ENCODE data around the gene DLGAP1.
A peak's percentile ranks its signal among the peaks of the same experiment; 100 is the strongest.
"Not testable (repeated sequence)": the region's sequence is repeated elsewhere in the genome, so short reads cannot be mapped to it uniquely, and the experiment has no call there.

Gene DLGAP1

GRCh38 chr18:3715231-3716080, 739.7 kb downstream of the DLGAP1 start:
- no peak for DNase-seq (ENCODE audit: low read depth)

- DNase-seq (ENCODE audit: low read depth), result no peak
These were observed 741.4 kb downstream of the DLGAP1 start for GRCh38 chr18:3713708-3714107.

- DNase-seq (ENCODE audit: low read depth), result no peak
These were observed 741.9 kb downstream of the DLGAP1 start for GRCh38 chr18:3713166-3713565.

- DNase-seq (ENCODE audit: low read depth), result no peak
These were observed 742.6 kb downstream of the DLGAP1 start for GRCh38 chr18:3712491-3712890.

- DNase-seq (ENCODE audit: low read depth), result no peak
These were observed 744.3 kb downstream of the DLGAP1 start for GRCh38 chr18:3710712-3711301.

- DNase-seq (ENCODE audit: low read depth), result no peak
These were observed 745.9 kb downstream of the DLGAP1 start for GRCh38 chr18:3709205-3709604.

- no peak for DNase-seq (ENCODE audit: low read depth)
These were observed 748.6 kb downstream of the DLGAP1 start for GRCh38 chr18:3706279-3707097.

GRCh38 chr18:3704556-3705344, 750.4 kb downstream of the DLGAP1 start:
- DNase-seq (ENCODE audit: low read depth), result no peak

- DNase-seq (ENCODE audit: low read depth), result peak; percentile 2
These were observed 751.4 kb downstream of the DLGAP1 start for GRCh38 chr18:3703732-3704176.

GRCh38 chr18:3699707-3700567, 755.2 kb downstream of the DLGAP1 start:
- DNase-seq (ENCODE audit: low read depth), result not testable (repeated sequence)

- DNase-seq (ENCODE audit: low read depth), result not testable (repeated sequence)
These were observed 760.9 kb downstream of the DLGAP1 start for GRCh38 chr18:3694030-3694778.

GRCh38 chr18:3693410-3693809, 761.7 kb downstream of the DLGAP1 start:
- DNase-seq (ENCODE audit: low read depth), result no peak

- no peak for DNase-seq (ENCODE audit: low read depth)
These were observed 762.4 kb downstream of the DLGAP1 start for GRCh38 chr18:3692691-3693090.

- DNase-seq (ENCODE audit: low read depth), result no peak
These were observed 762.9 kb downstream of the DLGAP1 start for GRCh38 chr18:3692113-3692621.

GRCh38 chr18:3691705-3692104, 763.4 kb downstream of the DLGAP1 start:
- DNase-seq (ENCODE audit: low read depth), result no peak

- no peak for DNase-seq (ENCODE audit: low read depth)
These were observed 764.4 kb downstream of the DLGAP1 start for GRCh38 chr18:3690764-3691066.

- no peak for DNase-seq (ENCODE audit: low read depth)
These were observed 764.9 kb downstream of the DLGAP1 start for GRCh38 chr18:3689986-3690763.

- no peak for DNase-seq (ENCODE audit: low read depth)
These were observed 766.0 kb downstream of the DLGAP1 start for GRCh38 chr18:3689091-3689490.

- no peak for DNase-seq (ENCODE audit: low read depth)
These were observed 766.4 kb downstream of the DLGAP1 start for GRCh38 chr18:3688690-3689089.

All from activated T-cell treated with anti-CD3 and anti-CD28 coated beads for 24 hours (primary cell).